PC-3 (cell line): ENCODE data around the gene TWNK. TPM values are rescaled to one million over a fixed set of nuclear protein-coding genes. Genes with fewer than 3 reads are reported as not detected.

ENCODE experiments used
- ATAC-seq: fragments of 200-7000 bp; cut with Tn5 transposase; 2 replicates; pipeline ENCODE4 v1.9.1; 2020; ENCODE audit warnings: mild to moderate bottlenecking, moderate library complexity
- BruUV-seq: library from RNA; stranded (reverse); fragments of 400-500 nt; replicated peaks from 2 replicates; lab custom pipeline; 2021; lab: Mats Ljungman, UMichigan
- CTCF ChIA-PET: fragments of 300-600 bp; sonication (Branson Sonifier 250); formaldehyde crosslinking; loops from one replicate; lab custom pipeline; 2022; ENCODE audit warnings: antibody characterized with exemption; lab: Charles Lee
- POLR2A ChIA-PET: fragments of 300-600 bp; sonication (Branson Sonifier 250); formaldehyde crosslinking; loops from one replicate; lab custom pipeline; 2022; ENCODE audit warnings: antibody characterized with exemption; ENCODE audit not compliant: unreplicated experiment; lab: Charles Lee
- DNase-seq: peaks from one replicate; pipeline ENCODE4 v3.0.0-alpha.2; 2015
- H2AFZ ChIP-seq: fragments of 300-600 bp; sonication (generic); 2 replicates; pipeline ENCODE4 v1.6.0; 2016; ENCODE audit warnings: antibody characterized with exemption, low read length
- H3F3A ChIP-seq: fragments of 300-600 bp; sonication (generic); one replicate; pipeline ENCODE4 v1.6.0; 2017; ENCODE audit warnings: antibody characterized with exemption, low read length, control low read depth, mild to moderate bottlenecking; ENCODE audit not compliant: unreplicated experiment
- H3K27ac ChIP-seq: fragments of 300-600 bp; sonication (generic); 2 replicates; pipeline ENCODE4 v1.5.1; 2016; ENCODE audit warnings: mild to moderate bottlenecking, low read length
- H3K27me3 ChIP-seq: fragments of 300-600 bp; sonication (generic); 2 replicates; pipeline ENCODE4 v1.6.1; 2016; ENCODE audit warnings: low read length, mixed read lengths
- H3K36me3 ChIP-seq: fragments of 300-600 bp; sonication (generic); 2 replicates; pipeline ENCODE4 v1.6.1; 2016; ENCODE audit warnings: low read depth, mixed run types, low read length, mixed read lengths
- H3K4me1 ChIP-seq: fragments of 300-600 bp; sonication (generic); 2 replicates; pipeline ENCODE4 v1.5.1; 2016; ENCODE audit warnings: low read length; ENCODE audit not compliant: insufficient read depth
- H3K4me2 ChIP-seq: fragments of 300-600 bp; sonication (generic); 2 replicates; pipeline ENCODE4 v1.6.0; 2016; ENCODE audit warnings: low read length
- H3K4me3 ChIP-seq: fragments of 300-600 bp; sonication (generic); 2 replicates; pipeline ENCODE4 v1.5.1; 2016; ENCODE audit warnings: mild to moderate bottlenecking, low read length, mixed read lengths
- H3K79me2 ChIP-seq: fragments of 300-600 bp; sonication (generic); 2 replicates; pipeline ENCODE4 v1.6.1; 2017; ENCODE audit warnings: low read length, mixed read lengths
- H3K9ac ChIP-seq: fragments of 300-600 bp; sonication (generic); 2 replicates; pipeline ENCODE4 v1.6.0; 2016; ENCODE audit warnings: mild to moderate bottlenecking, low read length
- H3K9me2 ChIP-seq: fragments of 300-600 bp; sonication (generic); replicated peaks from 2 replicates; pipeline ENCODE4 v1.6.1; 2016; ENCODE audit warnings: mixed run types, low read length, mixed read lengths
- H3K9me3 ChIP-seq: fragments of 300-600 bp; sonication (generic); 2 replicates; pipeline ENCODE4 v1.6.1; 2016; ENCODE audit warnings: low read length, mixed read lengths
- H4K20me1 ChIP-seq: fragments of 300-600 bp; sonication (generic); 2 replicates; pipeline ENCODE4 v1.6.1; 2016; ENCODE audit warnings: low read length, mixed read lengths
- CTCF ChIP-seq: fragments of 300-600 bp; sonication (generic); conservative IDR thresholded peaks from 2 replicates; pipeline ENCODE4 v1.5.1; 2017; ENCODE audit warnings: antibody characterized with exemption, low read depth, mild to moderate bottlenecking, low read length
- EZH2 ChIP-seq: fragments of 300-600 bp; sonication (generic); IDR thresholded peaks from one replicate; pipeline ENCODE4 v1.6.1; 2017; ENCODE audit warnings: antibody characterized with exemption, mild to moderate bottlenecking, low read length; ENCODE audit not compliant: unreplicated experiment
- EZH2phosphoT487 ChIP-seq: fragments of 300-600 bp; sonication (generic); IDR thresholded peaks from 2 replicates; pipeline ENCODE4 v1.6.1; 2018; ENCODE audit warnings: mild to moderate bottlenecking, antibody characterized with exemption, low read length, borderline replicate concordance
- intact Hi-C: fragments of 100-400 bp; cut with micrococcal nuclease; formaldehyde crosslinking; loops from 2 replicates; pipeline ENCODE4 v1.9.0; 2023
- total RNA-seq: library from RNA; depleted of rRNA; stranded (reverse); fragments of >200 nt; gene quantifications from 2 replicates; pipeline ENCODE4 v1.2.3, GENCODE V29; 2014

Gene TWNK
- total RNA-seq, 1 experiment from 2014 or later: 7.5 TPM

GRCh38 chr10:100986623-100986951, 756 bp upstream of the TWNK start:
- intact Hi-C loops: no loop called here
- Histone ChIP-seq H2AFZ (peak overlapping the region; percentile 99), H3K79me2 (peaks cover 58% of the 10 kb centered on the region), H3K9me2 (no peaks in the 10 kb centered on the region), H3K27me3 (no peaks in the 10 kb centered on the region), H3F3A (no peaks in the 10 kb centered on the region), H3K4me1 (peaks cover 30% of the 10 kb centered on the region), H3K9me3 (no peaks in the 10 kb centered on the region), H3K4me3 (peak overlapping the region; percentile 99), H4K20me1 (peaks cover 14% of the 10 kb centered on the region), H3K4me2 (peak overlapping the region; percentile 98), H3K9ac (peak overlapping the region; percentile 97), H3K36me3 (peaks cover 16% of the 10 kb centered on the region; the same call in 1 of the 2 replicates), H3K27ac (no peak overlapping the region)
- DNase-seq (no peak), ATAC-seq (no peak)
- CTCF ChIA-PET: no interaction called here
- POLR2A ChIA-PET: no interaction called here
- TF ChIP-seq CTCF (no peak), EZH2 (no peak), EZH2phosphoT487 (no peak)
- TSS peak; percentile 78 for BruUV-seq

DNA sequence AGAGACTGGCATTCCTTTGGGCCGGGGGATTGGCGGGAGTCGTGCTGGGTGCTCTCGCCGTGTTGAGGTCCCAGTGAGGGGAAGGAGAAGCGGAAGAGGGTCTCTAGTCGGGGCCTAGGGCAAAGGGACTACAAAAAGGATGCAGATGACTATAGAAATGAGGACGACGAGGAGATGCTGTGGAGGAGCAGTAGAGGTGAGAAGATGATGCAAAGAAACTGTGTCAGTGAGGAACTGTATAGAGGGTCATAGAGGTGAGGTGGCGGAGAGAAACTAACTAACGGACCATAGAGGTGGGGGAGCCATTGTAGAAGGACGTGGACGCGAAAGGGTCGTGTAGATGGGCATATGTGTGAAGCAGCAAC, 324 bp downstream of the TWNK start:
- Histone ChIP-seq H3K4me3 (peak overlapping the region; percentile 99), H3K4me2 (peak overlapping the region; percentile 98), H4K20me1 (peaks cover 14% of the 10 kb centered on the region), H3K9me3 (no peaks in the 10 kb centered on the region), H3F3A (no peaks in the 10 kb centered on the region), H3K9me2 (no peaks in the 10 kb centered on the region), H3K79me2 (peaks cover 58% of the 10 kb centered on the region), H3K27ac (peak overlapping the region; percentile 74; the same call in 1 of the 2 replicates), H2AFZ (peak overlapping the region; percentile 99), H3K36me3 (peaks cover 16% of the 10 kb centered on the region; the same call in 1 of the 2 replicates), H3K27me3 (no peaks in the 10 kb centered on the region), H3K4me1 (peaks cover 30% of the 10 kb centered on the region), H3K9ac (peak overlapping the region; percentile 97)
- ChIA-PET POLR2A (no interaction called here), CTCF (no interaction called here)
- TSS peak; percentile 64 for BruUV-seq
- DNase-seq: no peak
- no peak for TF ChIP-seq CTCF
- ATAC-seq: no peak
- intact Hi-C loops: no loop called here

- intact Hi-C loops: no loop called here
- 0 out of 2 replicates have a peak overlapping the region, but pooled peaks have one; percentile 74 for H3K27ac ChIP-seq
- H3K9me3 ChIP-seq: no peaks in the 10 kb centered on the region
- peak overlapping the region; percentile 99 for H3K4me3 ChIP-seq
- peak overlapping the region; percentile 98 for H3K4me2 ChIP-seq
- H2AFZ ChIP-seq: no peak overlapping the region
- CTCF ChIA-PET: no interaction called here
- peaks cover 14% of the 10 kb centered on the region for H4K20me1 ChIP-seq
- no TSS peak for BruUV-seq
- ATAC-seq (no peak), DNase-seq (no peak)
- H3K4me1 ChIP-seq: peaks cover 30% of the 10 kb centered on the region
- peaks cover 58% of the 10 kb centered on the region for H3K79me2 ChIP-seq
- no peaks in the 10 kb centered on the region for H3K9me2 ChIP-seq
- H3K27me3 ChIP-seq: no peaks in the 10 kb centered on the region
- TF ChIP-seq CTCF (no peak), EZH2phosphoT487 (no peak), EZH2 (no peak)
- POLR2A ChIA-PET: no interaction called here
- H3F3A ChIP-seq: no peaks in the 10 kb centered on the region
- H3K36me3 ChIP-seq: peaks cover 16% of the 10 kb centered on the region; the same call in 1 of the 2 replicates
- H3K9ac ChIP-seq: peak overlapping the region; percentile 97
Measured at GRCh38 chr10:100988166-100988565, 823 bp downstream of the TWNK start.
